A549 treated with RU486 at 1 μM for 4 hours (cell line): ENCODE measurements around the gene CTSD. TPM values are rescaled to one million over a fixed set of nuclear protein-coding genes. Genes with fewer than 3 reads are reported as not detected.

Source experiments
- total RNA-seq: library from RNA; stranded (reverse); fragments of 200-300 nt; extraction: Qiagen RNA extraction; gene quantifications from 5 replicates; pipeline ENCODE4 v1.2.3, GENCODE V29; 2022; ENCODE audit warnings: low read depth

The CTSD gene
- 329 to 529 TPM (median 476 TPM) in 5 replicates for total RNA-seq

DNA sequence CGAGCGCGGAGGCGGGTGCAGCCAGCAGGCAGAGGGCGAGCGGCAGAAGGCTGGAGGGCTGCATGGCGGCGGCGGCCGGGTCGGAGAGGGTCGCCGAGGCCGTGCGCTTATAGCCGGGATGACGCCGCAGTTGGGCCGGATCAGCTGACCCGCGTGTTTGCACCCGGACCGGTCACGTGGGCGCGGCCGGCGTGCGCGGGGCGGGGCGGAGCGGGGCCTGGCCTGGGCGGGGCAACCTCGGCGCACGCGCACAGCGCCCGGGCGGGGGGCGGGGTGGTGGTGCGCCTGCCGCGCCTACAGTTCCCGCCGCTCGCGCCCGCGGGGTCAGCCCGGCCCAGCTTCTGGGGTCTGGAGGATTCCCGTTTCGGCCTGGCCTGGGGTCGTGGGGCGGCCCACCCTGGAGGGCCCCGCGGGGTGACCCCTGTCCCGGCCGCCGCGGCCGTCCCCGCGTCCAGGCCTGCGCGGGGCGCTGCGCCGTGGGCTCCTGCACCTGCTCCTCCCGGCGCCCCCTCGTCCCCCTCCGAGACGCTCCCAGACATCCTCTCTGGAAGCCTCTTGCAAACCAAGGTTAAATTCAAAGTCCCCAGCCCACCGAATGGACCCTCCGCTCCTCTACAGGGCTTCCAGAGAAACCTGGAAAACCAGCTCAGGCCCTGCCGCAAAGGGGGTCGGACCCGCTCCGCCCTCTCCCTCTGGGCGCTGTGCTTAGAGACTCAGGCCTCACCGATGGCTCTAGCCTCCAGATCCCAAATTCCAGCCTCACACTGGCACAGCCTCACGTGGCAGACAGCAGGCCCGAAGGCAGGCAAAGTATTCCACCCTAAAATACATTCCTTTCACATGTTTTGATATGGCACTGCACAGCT, at the start of gene CTSD:
Gene CTSD (minus strand): TSS at position 132 of the 866 bp plus-strand sequence. CDS start 68 bp downstream, at position 64.

DNA sequence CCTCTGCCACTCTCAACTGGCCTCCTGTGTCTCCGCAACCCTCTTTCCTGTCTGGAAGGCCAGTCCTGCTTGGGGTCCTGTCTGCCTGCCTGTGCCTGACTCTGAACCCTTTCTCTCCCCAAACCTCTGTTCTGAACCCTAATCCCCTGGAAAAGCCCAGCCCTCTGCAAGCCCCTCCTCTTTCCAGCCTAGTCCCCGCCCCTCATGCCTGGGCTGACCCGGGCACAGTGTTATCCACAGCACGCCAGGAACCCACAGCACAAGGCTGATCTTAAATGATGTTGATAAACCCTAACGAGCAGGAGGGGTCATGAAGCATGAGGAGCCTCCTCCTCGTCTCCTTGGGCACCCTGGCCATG, 13.3 kb downstream of the CTSD start, which contains the start of gene IFITM10:
Gene IFITM10 (minus strand): TSS at position 115 of the 359 bp plus-strand sequence. CDS start 153 bp downstream, outside the sequence.

Other genes starting within 250 kb of the CTSD start
- 1.3 to 2.5 TPM (median 1.7 TPM) in 5 replicates for gene DUSP8, start 191.7 kb downstream of the CTSD start, total RNA-seq
- not detected in 5 replicates for gene KRTAP5-1, start 178.6 kb downstream of the CTSD start, total RNA-seq
- gene KRTAP5-2, start 165.6 kb downstream of the CTSD start, total RNA-seq, result not detected in 5 replicates
- not detected in 5 replicates for gene KRTAP5-3, start 155.5 kb downstream of the CTSD start, total RNA-seq
- gene KRTAP5-4, start 141.8 kb downstream of the CTSD start, total RNA-seq, result not detected in 5 replicates
- gene KRTAP5-5, start 134.2 kb downstream of the CTSD start, total RNA-seq, result not detected in 5 replicates
- gene KRTAP5-6, start 66.7 kb downstream of the CTSD start, total RNA-seq, result not detected in 5 replicates
- gene IFITM10, start 13.3 kb downstream of the CTSD start, total RNA-seq, result 1.0 to 1.4 TPM (median 1.1 TPM) in 5 replicates
- gene SYT8, start 71.1 kb upstream of the CTSD start, total RNA-seq, result 0.12 to 1.00 TPM in 2 of 5 replicates, not detected in the others
- gene TNNI2, start 75.1 kb upstream of the CTSD start, total RNA-seq, result not detected in 5 replicates
- 0.91 to 2.3 TPM (median 1.3 TPM) in 5 replicates for gene LSP1, start 89.2 kb upstream of the CTSD start, total RNA-seq
- not detected in 5 replicates for gene PRR33, start 128.0 kb upstream of the CTSD start, total RNA-seq
- not detected in 5 replicates for gene TNNT3, start 155.8 kb upstream of the CTSD start, total RNA-seq
- gene MRPL23, start 183.4 kb upstream of the CTSD start, total RNA-seq, result 137 to 162 TPM (median 158 TPM) in 5 replicates
- 6.6 to 13.5 TPM (median 11.6 TPM) in 5 replicates for gene H19, start 233.9 kb upstream of the CTSD start, total RNA-seq